ENCODE measurements around the gene TGM1. TPM values are rescaled to one million over a fixed set of nuclear protein-coding genes. Genes with fewer than 3 reads are reported as not detected.

TGM1 gene
- total RNA-seq (2013; cell fraction: nucleolus; rRNA removed) = 9.3 and 14.5 TPM in 2 replicates
- total RNA-seq (2014; rRNA removed) (3.5 and 4.8 TPM in 2 replicates), total RNA-seq (2014; rRNA removed; fragmentation: Illumina TruSeq; extraction: Trizol) (1.6 and 1.7 TPM in 2 replicates), total RNA-seq (2021) (4.6 and 5.9 TPM in 2 replicates), polyA plus RNA-seq (2011; rRNA removed) (1.3 and 1.9 TPM in 2 replicates), polyA plus RNA-seq (2014; fragmentation: Illumina TruSeq; extraction: Trizol) (0.79 and 3.9 TPM in 2 replicates), polyA plus RNA-seq (2014; fragmentation: Nextera tagmentation; extraction: Ambion mirVana) (under 1 TPM; 0.05 to 0.18 TPM), polyA plus RNA-seq (2014; rRNA removed) (4.4 and 6.0 TPM in 2 replicates), polyA plus RNA-seq (2016; fragmentation: Nextera tagmentation; extraction: Ambion mirVana) (1 to 10 TPM in 1 of 2 experiments, under 1 TPM in 1; 0.63 to 1.3 TPM), polyA minus RNA-seq (2011; rRNA and poly(A)+ RNA removed) (1.0 and 6.7 TPM in 2 replicates), Bru-seq, nascent RNA (percentile 44 among the genes with signal in this experiment), BruChase-seq, experiment 1, labeled RNA remaining after a 6-hour chase (percentile 45 among the genes with signal in this experiment), BruChase-seq, experiment 2, labeled RNA remaining after a 2-hour chase (percentile 44 among the genes with signal in this experiment)
- 0.51 TPM for polyA plus RNA-seq (2011; ENCODE audit: low read depth)
- polyA plus RNA-seq (2011; cell fraction: cytosol; rRNA removed) = 2.4 and 2.9 TPM in 2 replicates
- polyA plus RNA-seq (2011; cell fraction: nucleus; rRNA removed) = 32.9 and 37.2 TPM in 2 replicates
- polyA plus RNA-seq (2012) = 1.3 and 2.1 TPM in 2 replicates
- polyA minus RNA-seq (2011; cell fraction: cytosol; rRNA and poly(A)+ RNA removed) = 4.1 TPM in 1 of 2 replicates, not detected in the other
- 6.8 and 14.7 TPM in 2 replicates for polyA minus RNA-seq (2011; cell fraction: nucleus; rRNA and poly(A)+ RNA removed)
- long read RNA-seq, experiment 1, partial matches to known transcripts = 1 of 1 reads
- long read RNA-seq, experiment 1, other reads (novel, unspliced or antisense) = 0 of 1 reads
- long read RNA-seq, experiment 2 = 0 reads

- Histone ChIP-seq H4K20me1 (ENCODE audit: control insufficient read depth, insufficient read depth) (no peaks in the 10 kb centered on the region), H3K9ac (ENCODE audit: control insufficient read depth, insufficient read depth, low read length) (no peak within 1 kb of the TSS), H3K9me3 (replicated peaks; ENCODE audit: control insufficient read depth, insufficient read depth, low read length) (no peaks in the 10 kb centered on the region), H3K27me3 (replicated peaks in 1 of 2; ENCODE audit: control insufficient read depth in 2 of 2, insufficient read depth in 2 of 2, low read length in 1 of 2) (no peaks in the 10 kb centered on the region), H3K4me2 (ENCODE audit: control insufficient read depth, insufficient read depth) (no peak within 1 kb of the TSS), H2AFZ (ENCODE audit: control insufficient read depth, low read depth, low read length) (no peak within 1 kb of the TSS), H3K4me3 (no peak within 1 kb of the TSS), H3K36me3 (ENCODE audit: control insufficient read depth in 2 of 2, insufficient read depth in 2 of 2, low read length in 1 of 2) (peaks cover 3 to 11% of the 10 kb centered on the region in 2 experiments; a peak in 3 of 4 replicates), H3K4me1 (ENCODE audit: control insufficient read depth, insufficient read depth, low read length) (no peaks in the 10 kb centered on the region), H3K27ac (ENCODE audit: control insufficient read depth, insufficient read depth) (no peak within 1 kb of the TSS), H3K79me2 (ENCODE audit: control insufficient read depth, insufficient read depth, low read length) (no peaks in the 10 kb centered on the region)
- DNase-seq (ENCODE audit: low read depth, low spot score) (no peak), ATAC-seq (peak; percentile 36), FAIRE-seq (no peak)
- ChIA-PET RAD21 (ENCODE audit: unreplicated experiment) (no interaction called here), CTCF (interaction anchor here (0.8 to 2.1 kb wide), 2 partner anchors 16 to 20 kb away, joined by 4 to 10 read pairs; partner anchors contain the start of gene TINF2), SMC1A (ENCODE audit: uncharacterized antibody, unreplicated experiment) (no interaction called here), POLR2A (interaction anchor here (0.5 to 0.9 kb wide), 3 partner anchors 17 to 34 kb away, joined by 3 read pairs; partner anchors contain the start of gene TINF2)
- WGBS (ENCODE audit: insufficient coverage, insufficient replicate concordance, low lambda C conversion rate, missing lambda C conversion rate) = 70% methylated on average over 14 of the region's 14 CpGs
- in situ Hi-C loops (cut with MboI) = no loop called here
- intact Hi-C loops (cut with micrococcal nuclease; ENCODE audit: unreplicated experiment) = no loop called here
- BruUV-seq (replicated peaks) = no TSS peak
- TF ChIP-seq, protein P1, sequence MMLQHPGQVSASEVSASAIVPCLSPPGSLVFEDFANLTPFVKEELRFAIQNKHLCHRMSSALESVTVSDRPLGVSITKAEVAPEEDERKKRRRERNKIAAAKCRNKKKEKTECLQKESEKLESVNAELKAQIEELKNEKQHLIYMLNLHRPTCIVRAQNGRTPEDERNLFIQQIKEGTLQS (IDR thresholded peaks at IDR 0.05; ENCODE audit: borderline replicate concordance, extremely low read depth, low read depth, low read length) = no peak
- TF ChIP-seq TCF12 (IDR thresholded peaks at IDR 0.05; ENCODE audit: low read depth, low read length) = no peak
- no peak for TF ChIP-seq NKRF (conservative IDR thresholded peaks at IDR 0.05)
- no peak for TF ChIP-seq HDAC2 (IDR thresholded peaks at IDR 0.05)
- TF ChIP-seq BHLHE40 (IDR thresholded peaks at IDR 0.05; ENCODE audit: borderline replicate concordance in 1 of 2, low read depth in 2 of 2, low read length in 1 of 2) = no peak
- no peak for TF ChIP-seq MTA3 (IDR thresholded peaks at IDR 0.05; ENCODE audit: borderline replicate concordance, low read length)
- no peak for TF ChIP-seq HDAC6 (IDR thresholded peaks at IDR 0.05; ENCODE audit: unreplicated experiment)
- TF ChIP-seq TAF1 (IDR thresholded peaks at IDR 0.05; ENCODE audit: borderline replicate concordance, low read depth, low read length) = no peak
- no peak for TF ChIP-seq ZBTB4 (CRISPR knock-in tag; IDR thresholded peaks at IDR 0.05)
- TF ChIP-seq ZNF622 (IDR thresholded peaks at IDR 0.05) = no peak
- no peak for TF ChIP-seq CREM (IDR thresholded peaks at IDR 0.05; ENCODE audit: low read depth)
- no peak for TF ChIP-seq SMARCA5 (IDR thresholded peaks at IDR 0.05)
- no peak for TF ChIP-seq NRF1 (conservative IDR thresholded peaks at IDR 0.05; ENCODE audit: low read depth, low read length)
- no peak for TF ChIP-seq EZH2 (IDR thresholded peaks at IDR 0.05; ENCODE audit: borderline replicate concordance, control insufficient read depth, low read depth, low read length)
Measured at GRCh38 chr14:24262821-24263733, at the start of gene TGM1. Gene TGM1 (minus strand): TSS chr14:24263177. CDS start chr14:24262352, 825 bp downstream.
